ENCODE data around the gene EFCAB14. TPM values are rescaled to one million over a fixed set of nuclear protein-coding genes. Genes with fewer than 3 reads are reported as not detected.
A peak's percentile ranks its signal among the peaks of the same experiment; 100 is the strongest.
"Not testable (repeated sequence)": the region's sequence is repeated elsewhere in the genome, so short reads cannot be mapped to it uniquely, and the experiment has no call there.

The EFCAB14 gene
- polyA plus RNA-seq, 4 donors, result 25.0 to 80.0 (median 28.2) TPM

DNA sequence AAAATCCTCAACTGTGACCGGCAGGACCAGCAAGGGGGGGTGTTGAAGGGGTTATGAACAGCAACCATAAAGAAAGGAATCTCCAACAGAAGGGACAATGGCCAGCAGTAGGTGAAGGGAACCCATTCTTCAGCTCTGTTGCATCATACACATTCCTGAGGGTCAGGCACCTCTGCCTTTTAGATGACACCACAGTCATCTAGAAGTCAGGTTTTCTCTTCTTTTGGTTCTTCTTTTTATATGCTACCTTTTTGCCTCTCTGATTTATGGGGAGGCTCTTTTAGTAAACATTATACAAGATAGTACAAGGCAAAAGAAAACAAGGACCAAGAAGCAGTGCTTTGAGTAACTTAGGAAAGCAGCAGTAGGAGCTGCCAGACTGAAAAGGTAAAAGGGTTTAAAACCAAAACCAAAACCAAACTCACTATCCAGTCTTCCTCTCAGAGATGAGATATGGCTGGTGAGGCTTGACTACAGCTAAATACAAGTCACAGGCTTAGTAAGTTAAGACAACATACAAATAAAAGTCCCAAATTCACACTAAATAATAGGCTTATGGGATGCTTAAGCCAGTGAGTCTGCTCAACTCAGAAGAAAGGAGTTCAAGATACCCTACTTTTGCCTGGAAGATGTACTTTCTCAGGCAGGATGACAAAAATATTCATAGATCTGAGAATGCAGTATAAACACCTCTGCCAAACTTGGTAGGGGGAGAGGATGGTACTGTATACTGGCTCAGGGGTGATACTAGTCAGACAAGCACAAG lies 43.2 kb downstream of the EFCAB14 start:
- DNase-seq, result no peak
- no peak for FAIRE-seq
- Histone ChIP-seq H3K27ac (ENCODE audit: low read depth in 1 of 3, low read length in 2 of 3) (peak overlapping the region in 1 of 3 donors; percentile 60), H3K4me1 (ENCODE audit: control insufficient read depth in 3 of 3, insufficient read depth in 2 of 3, low read depth in 1 of 3, low read length in 2 of 3) (peaks cover 0 to 15% (median 2%) of the 10 kb centered on the region in 3 donors), H3K27me3 (ENCODE audit: control insufficient read depth in 3 of 3, insufficient read depth in 3 of 3, low read length in 3 of 3) (no peaks in the 10 kb centered on the region), H3K36me3 (ENCODE audit: control insufficient read depth in 3 of 3, insufficient read depth in 2 of 3, low read depth in 1 of 3, low read length in 3 of 3) (peaks cover 5 to 25% (median 8%) of the 10 kb centered on the region in 3 donors), H3K9me3 (ENCODE audit: control insufficient read depth in 2 of 2, insufficient read depth in 1 of 2, low read depth in 1 of 2, low read length in 1 of 2) (no peaks in the 10 kb centered on the region), H3K4me3 (ENCODE audit: low read depth in 1 of 3, low read length in 3 of 3) (no peak overlapping the region)
- 95 to 100% (median 97%) methylated on average over 1 of the region's 1 CpG for WGBS, 3 donors

DNA sequence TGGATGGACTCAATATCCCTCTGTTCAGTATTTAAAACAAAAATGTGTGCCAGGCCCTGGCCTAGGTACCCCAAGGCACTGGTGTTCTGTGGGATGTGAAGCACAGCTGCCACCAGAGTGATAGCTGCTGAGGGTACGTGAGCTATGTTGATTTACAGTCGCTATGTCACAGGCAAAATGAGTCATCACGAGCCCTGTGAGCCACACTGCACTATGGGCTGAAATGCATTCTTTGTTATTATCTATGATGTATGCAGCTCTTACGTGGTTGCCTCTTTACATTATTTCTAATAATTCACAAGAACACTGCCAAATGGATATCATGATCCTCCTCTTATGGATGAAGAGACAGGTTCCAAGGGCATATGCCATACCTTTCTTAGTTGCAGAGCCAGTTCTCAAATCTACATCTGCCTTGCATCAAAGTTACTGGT lies 45.1 kb downstream of the EFCAB14 start:
- WGBS, 3 donors, result 42 to 59% (median 55%) methylated on average over 3 to 4 of the region's 4 CpGs
- Histone ChIP-seq H3K27me3 (ENCODE audit: control insufficient read depth in 3 of 3, insufficient read depth in 3 of 3, low read length in 3 of 3) (no peaks in the 10 kb centered on the region), H3K4me1 (ENCODE audit: control insufficient read depth in 3 of 3, insufficient read depth in 2 of 3, low read depth in 1 of 3, low read length in 2 of 3) (peaks cover 0 to 15% (median 2%) of the 10 kb centered on the region in 3 donors), H3K4me3 (ENCODE audit: low read depth in 1 of 3, low read length in 3 of 3) (no peak overlapping the region), H3K27ac (ENCODE audit: low read depth in 1 of 3, low read length in 2 of 3) (no peak overlapping the region), H3K9me3 (ENCODE audit: control insufficient read depth in 2 of 2, insufficient read depth in 1 of 2, low read depth in 1 of 2, low read length in 1 of 2) (no peaks in the 10 kb centered on the region), H3K36me3 (ENCODE audit: control insufficient read depth in 3 of 3, insufficient read depth in 2 of 3, low read depth in 1 of 3, low read length in 3 of 3) (peaks cover 0 to 18% (median 5%) of the 10 kb centered on the region in 3 donors)
- DNase-seq, result peak in 1 of 2 donors; percentile 20
- no peak for FAIRE-seq

DNA sequence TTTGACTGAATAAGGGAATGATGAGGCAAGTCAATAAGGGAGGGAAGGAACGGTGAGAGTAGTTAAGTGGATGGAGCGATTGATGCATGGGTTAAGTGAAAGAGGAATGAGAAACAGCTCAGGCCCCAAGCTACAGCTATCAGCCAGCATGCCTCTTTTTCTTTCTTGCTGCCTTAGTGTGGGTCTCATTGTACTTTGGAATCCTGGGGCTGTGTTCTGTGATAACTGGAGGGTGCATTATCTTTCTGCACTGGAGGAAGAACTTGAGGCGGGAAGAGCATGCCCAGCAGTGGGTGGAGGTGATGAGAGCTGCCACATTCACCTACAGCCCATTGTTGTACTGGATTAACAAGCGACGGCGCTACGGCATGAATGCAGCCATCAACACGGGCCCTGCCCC lies 46.2 kb downstream of the EFCAB14 start:
- H3K4me3 ChIP-seq (ENCODE audit: low read depth in 1 of 3, low read length in 3 of 3), result no peak overlapping the region
- no peak overlapping the region for H3K27ac ChIP-seq (ENCODE audit: low read depth in 1 of 3, low read length in 2 of 3)
- WGBS, 3 donors, result 38 to 62% (median 57%) methylated on average over 8 of the region's 8 CpGs
- peaks cover 0 to 15% (median 2%) of the 10 kb centered on the region in 3 donors for H3K4me1 ChIP-seq (ENCODE audit: control insufficient read depth in 3 of 3, insufficient read depth in 2 of 3, low read depth in 1 of 3, low read length in 2 of 3)
- no peaks in the 10 kb centered on the region for H3K9me3 ChIP-seq (ENCODE audit: control insufficient read depth in 2 of 2, insufficient read depth in 1 of 2, low read depth in 1 of 2, low read length in 1 of 2)
- FAIRE-seq (no peak), DNase-seq (peak in 1 of 2 donors; percentile 54)
- no peaks in the 10 kb centered on the region for H3K27me3 ChIP-seq (ENCODE audit: control insufficient read depth in 3 of 3, insufficient read depth in 3 of 3, low read length in 3 of 3)
- H3K36me3 ChIP-seq (ENCODE audit: control insufficient read depth in 3 of 3, insufficient read depth in 2 of 3, low read depth in 1 of 3, low read length in 3 of 3), result peaks cover 0 to 15% (median 2%) of the 10 kb centered on the region in 3 donors

DNA sequence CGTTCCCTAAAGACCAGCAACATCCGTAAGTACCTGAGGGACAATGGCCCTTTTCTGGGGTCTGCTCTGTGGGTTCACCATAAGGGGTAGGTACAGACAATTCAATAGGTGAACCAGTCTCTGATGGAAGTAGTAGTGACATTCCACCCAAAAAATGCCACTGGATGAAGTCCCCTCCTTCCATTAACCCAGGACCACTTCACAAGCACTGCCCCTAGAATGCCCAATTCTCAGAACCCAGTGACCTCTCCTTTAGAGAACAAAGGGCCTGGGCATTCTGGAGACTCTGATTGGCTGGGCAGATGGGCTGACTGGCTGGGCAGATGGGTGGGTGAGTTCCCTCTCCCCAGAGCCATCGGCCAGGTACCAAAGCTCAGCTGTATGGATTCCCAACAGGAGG lies 47.4 kb downstream of the EFCAB14 start, which contains the start of gene TEX38:
Gene TEX38, plus strand, starts transcription at position 301 of the 400 bp plus-strand sequence. Its CDS starts 81 bp downstream, at position 382.
- H3K4me1 ChIP-seq (ENCODE audit: control insufficient read depth in 3 of 3, insufficient read depth in 2 of 3, low read depth in 1 of 3, low read length in 2 of 3), result peaks cover 5 to 21% (median 5%) of the 10 kb centered on the region in 3 donors
- WGBS, 3 donors, result 89 to 98% (median 91%) methylated on average over 3 of the region's 3 CpGs

DNA sequence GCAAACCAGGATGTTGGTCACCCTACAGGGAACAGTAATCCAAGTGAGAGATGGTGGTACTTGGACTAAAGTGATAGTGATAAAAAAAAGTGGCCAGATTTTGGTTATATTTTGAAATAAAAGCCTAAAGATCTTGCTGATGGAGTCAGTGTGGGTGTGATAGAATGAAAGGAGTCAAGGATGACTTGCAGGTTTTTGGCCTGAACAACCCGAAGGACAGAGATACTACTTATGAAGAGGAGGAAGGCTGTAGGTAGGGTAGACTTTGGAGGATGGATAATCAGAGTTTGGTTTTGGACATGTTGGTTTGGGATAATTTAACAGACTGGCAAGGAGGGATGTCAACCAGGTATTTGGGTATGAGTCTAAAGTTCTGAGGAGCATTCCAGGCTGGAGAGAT lies 48.8 kb downstream of the EFCAB14 start:
- Histone ChIP-seq H3K4me3 (ENCODE audit: low read depth in 1 of 3, low read length in 3 of 3) (no peak overlapping the region), H3K27me3 (ENCODE audit: control insufficient read depth in 3 of 3, insufficient read depth in 3 of 3, low read length in 3 of 3) (no peaks in the 10 kb centered on the region), H3K4me1 (ENCODE audit: control insufficient read depth in 3 of 3, insufficient read depth in 2 of 3, low read depth in 1 of 3, low read length in 2 of 3) (peaks cover 3 to 17% (median 5%) of the 10 kb centered on the region in 3 donors), H3K9me3 (ENCODE audit: control insufficient read depth in 2 of 2, insufficient read depth in 1 of 2, low read depth in 1 of 2, low read length in 1 of 2) (no peaks in the 10 kb centered on the region), H3K27ac (ENCODE audit: low read depth in 1 of 3, low read length in 2 of 3) (no peak overlapping the region), H3K36me3 (ENCODE audit: control insufficient read depth in 3 of 3, insufficient read depth in 2 of 3, low read depth in 1 of 3, low read length in 3 of 3) (peaks cover 0 to 13% (median 1%) of the 10 kb centered on the region in 3 donors)
- no peak for FAIRE-seq
- DNase-seq, result no peak
- 88 to 96% (median 92%) methylated on average over 1 of the region's 1 CpG for WGBS, 3 donors

More for the DNA sequence above, 47.4 kb downstream of the EFCAB14 start, which contains the start of gene TEX38:
- DNase-seq, result no peak
- no peak within 1 kb of the TSS for H3K27ac ChIP-seq (ENCODE audit: low read depth in 1 of 3, low read length in 2 of 3)
- no peaks in the 10 kb centered on the region for H3K9me3 ChIP-seq (ENCODE audit: control insufficient read depth in 2 of 2, insufficient read depth in 1 of 2, low read depth in 1 of 2, low read length in 1 of 2)
- no peaks in the 10 kb centered on the region for H3K27me3 ChIP-seq (ENCODE audit: control insufficient read depth in 3 of 3, insufficient read depth in 3 of 3, low read length in 3 of 3)
- H3K4me3 ChIP-seq (ENCODE audit: low read depth in 1 of 3, low read length in 3 of 3), result no peak within 1 kb of the TSS
- no peak for FAIRE-seq
- H3K36me3 ChIP-seq (ENCODE audit: control insufficient read depth in 3 of 3, insufficient read depth in 2 of 3, low read depth in 1 of 3, low read length in 3 of 3), result peaks cover 0 to 10% (median 0%) of the 10 kb centered on the region in 3 donors

DNA sequence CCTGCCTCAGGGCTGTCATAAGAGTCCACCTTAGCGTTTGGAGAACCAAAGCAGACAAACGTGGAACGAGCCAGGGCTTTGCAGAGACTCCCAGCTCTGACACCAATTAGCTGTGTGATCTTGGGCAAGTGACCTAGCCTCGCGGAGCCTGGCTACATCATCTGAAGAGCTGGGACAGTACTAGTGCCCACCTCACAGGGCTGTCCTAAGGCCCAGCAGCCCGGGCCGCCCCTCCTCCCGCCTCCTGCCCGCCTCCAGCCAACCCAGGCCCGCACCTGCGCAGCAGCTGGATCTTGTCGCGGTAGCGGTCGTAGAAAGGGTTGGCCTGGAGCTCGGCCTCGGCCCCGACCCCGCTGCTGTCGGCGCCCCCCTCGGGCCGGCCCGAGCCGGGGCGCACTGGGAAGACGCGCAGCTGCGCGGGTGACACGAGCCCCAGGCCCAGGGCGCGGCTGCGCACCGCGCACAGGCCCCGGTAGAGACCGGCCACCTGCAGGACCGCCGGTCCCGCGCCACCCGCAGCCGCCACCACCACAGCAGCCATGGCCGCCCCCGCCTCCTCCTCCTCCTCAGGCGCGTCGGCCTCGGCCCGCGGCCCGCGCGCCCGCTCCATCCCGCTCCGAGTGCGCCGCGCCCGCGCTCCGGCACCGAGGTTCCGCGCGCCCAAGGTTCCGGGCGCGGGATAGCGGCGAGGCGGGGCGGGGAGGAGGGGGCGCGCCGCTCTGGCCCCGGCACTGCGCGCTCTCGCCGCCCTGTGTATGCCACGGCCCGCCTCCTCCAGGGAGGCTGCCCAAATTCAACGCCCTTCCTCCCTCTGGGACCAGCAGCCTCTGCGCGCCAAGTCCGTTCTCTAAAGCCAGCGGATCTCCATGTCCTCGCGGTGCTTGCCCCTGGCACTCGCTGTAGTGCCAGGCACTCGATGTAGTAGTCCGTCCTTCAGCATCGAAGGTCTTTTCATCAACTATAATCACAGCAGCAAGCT lies 50.8 kb downstream of the EFCAB14 start, which contains the start of gene ATPAF1:
Gene ATPAF1, minus strand, starts transcription at position 583 of the 979 bp plus-strand sequence. Its CDS starts 42 bp downstream, at position 541.
- WGBS, 3 donors, result 0 to 2% (median 1%) methylated on average over 50 to 96 of the region's 96 CpGs
- no peak for FAIRE-seq

DNA sequence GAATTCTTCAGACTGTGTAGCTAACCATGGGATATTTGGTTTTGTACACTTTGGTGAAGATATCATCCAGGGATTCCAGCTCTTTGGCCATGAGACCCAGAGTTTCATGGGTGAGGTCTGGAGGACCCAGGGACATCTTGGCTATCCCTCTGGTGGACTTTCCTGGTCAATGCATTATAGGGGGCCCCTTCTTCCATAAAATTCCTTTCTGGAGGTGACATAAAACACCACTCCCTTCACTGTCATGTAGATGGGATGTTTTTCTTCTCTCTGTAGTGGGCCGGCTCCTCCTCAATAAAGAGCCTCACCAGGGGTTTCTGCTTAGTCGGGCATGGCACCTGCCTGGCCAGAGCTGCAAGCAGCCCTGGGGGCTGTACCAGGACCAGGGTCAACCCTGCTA lies 52.9 kb downstream of the EFCAB14 start:
- no peak for FAIRE-seq
- Histone ChIP-seq H3K4me3 (ENCODE audit: low read depth in 1 of 3, low read length in 3 of 3) (no peak overlapping the region), H3K4me1 (ENCODE audit: control insufficient read depth in 3 of 3, insufficient read depth in 2 of 3, low read depth in 1 of 3, low read length in 2 of 3) (peaks cover 3 to 5% (median 5%) of the 10 kb centered on the region in 3 donors), H3K9me3 (ENCODE audit: control insufficient read depth in 2 of 2, insufficient read depth in 1 of 2, low read depth in 1 of 2, low read length in 1 of 2) (no peaks in the 10 kb centered on the region), H3K27ac (ENCODE audit: low read depth in 1 of 3, low read length in 2 of 3) (no peak overlapping the region), H3K36me3 (ENCODE audit: control insufficient read depth in 3 of 3, insufficient read depth in 2 of 3, low read depth in 1 of 3, low read length in 3 of 3) (peaks cover 0 to 12% (median 4%) of the 10 kb centered on the region in 3 donors), H3K27me3 (ENCODE audit: control insufficient read depth in 3 of 3, insufficient read depth in 3 of 3, low read length in 3 of 3) (no peaks in the 10 kb centered on the region)
- no peak for DNase-seq
- 62 to 94% (median 79%) methylated on average over 2 of the region's 2 CpGs for WGBS, 3 donors

More for the DNA sequence above, 50.8 kb downstream of the EFCAB14 start, which contains the start of gene ATPAF1:
- Histone ChIP-seq H3K4me3 (ENCODE audit: low read depth in 1 of 3, low read length in 3 of 3) (peak within 1 kb of the TSS; percentile 76 to 99 (median 79)), H3K27me3 (ENCODE audit: control insufficient read depth in 3 of 3, insufficient read depth in 3 of 3, low read length in 3 of 3) (no peaks in the 10 kb centered on the region), H3K27ac (ENCODE audit: low read depth in 1 of 3, low read length in 2 of 3) (peak within 1 kb of the TSS in 2 of 3 donors; percentile 42 to 70), H3K4me1 (ENCODE audit: control insufficient read depth in 3 of 3, insufficient read depth in 2 of 3, low read depth in 1 of 3, low read length in 2 of 3) (peaks cover 3 to 13% (median 5%) of the 10 kb centered on the region in 3 donors), H3K36me3 (ENCODE audit: control insufficient read depth in 3 of 3, insufficient read depth in 2 of 3, low read depth in 1 of 3, low read length in 3 of 3) (peaks cover 0 to 12% (median 4%) of the 10 kb centered on the region in 3 donors), H3K9me3 (ENCODE audit: control insufficient read depth in 2 of 2, insufficient read depth in 1 of 2, low read depth in 1 of 2, low read length in 1 of 2) (no peaks in the 10 kb centered on the region)
- DNase-seq, result peak; percentile 56 to 82

DNA sequence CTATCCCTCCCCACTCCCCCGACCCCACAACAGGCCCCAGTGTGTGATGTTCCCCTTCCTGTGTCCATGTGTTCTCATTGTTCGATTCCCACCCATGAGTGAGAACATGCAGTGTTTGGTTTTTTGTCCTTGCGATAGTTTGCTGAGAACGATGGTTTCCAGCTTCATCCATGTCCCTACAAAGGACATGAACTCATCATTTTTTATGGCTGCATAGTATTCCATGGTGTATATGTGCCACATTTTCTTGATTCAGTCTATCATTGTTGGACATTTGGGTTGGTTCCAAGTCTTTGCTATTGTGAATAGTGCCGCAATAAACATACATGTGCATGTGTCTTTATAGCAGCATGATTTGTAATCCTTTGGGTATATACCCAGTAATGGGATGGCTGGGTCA lies 56.0 kb downstream of the EFCAB14 start:
- WGBS, 3 donors, result 83 to 96% (median 94%) methylated on average over 2 to 4 of the region's 5 CpGs
- not testable (repeated sequence) for H3K4me1 ChIP-seq (ENCODE audit: control insufficient read depth in 3 of 3, insufficient read depth in 2 of 3, low read depth in 1 of 3, low read length in 2 of 3); DNase-seq; FAIRE-seq; H3K27me3 ChIP-seq (ENCODE audit: control insufficient read depth in 3 of 3, insufficient read depth in 3 of 3, low read length in 3 of 3); H3K9me3 ChIP-seq (ENCODE audit: control insufficient read depth in 2 of 2, insufficient read depth in 1 of 2, low read depth in 1 of 2, low read length in 1 of 2); H3K27ac ChIP-seq (ENCODE audit: low read depth in 1 of 3, low read length in 2 of 3); H3K4me3 ChIP-seq (ENCODE audit: low read depth in 1 of 3, low read length in 3 of 3)
- H3K36me3 ChIP-seq (ENCODE audit: control insufficient read depth in 3 of 3, insufficient read depth in 2 of 3, low read depth in 1 of 3, low read length in 3 of 3), result peaks cover 0 to 10% (median 7%) of the 10 kb centered on the region in 3 donors
